ENCODE data around the gene TPST1. TPM values are rescaled to one million over a fixed set of nuclear protein-coding genes. Genes with fewer than 3 reads are reported as not detected.

The TPST1 gene
- total RNA-seq, 4 donors from 2014 or later: 1.5 to 28.3 (median 9.7) TPM

- H3K27ac ChIP-seq: no peak overlapping the region
- peaks cover 8 to 17% (median 11%) of the 10 kb centered on the region in 4 donors for H3K4me1 ChIP-seq
- H3K4me3 ChIP-seq: no peak overlapping the region
- in situ Hi-C loops (cut with MboI; ENCODE audit: low pct_ligation_motif_present in 1 of 4, low pct_unique_long_range_greater_than_20kb in 1 of 4, low sequenced_read_pairs in 3 of 4) (loop anchor here in 2 of 4 donors (25.0 kb wide), 2 partner anchors 97 to 372 kb away; no protein-coding TSS in a partner anchor), intact Hi-C loops (cut with DNase I; ENCODE audit: low total_unique reads) (no loop called here)
- no peaks in the 10 kb centered on the region for H3K9me3 ChIP-seq
- WGBS, 2 donors (ENCODE audit: low coverage in 1 of 2): 67 to 73% methylated on average over 3 to 4 of the region's 4 CpGs
- H3K27me3 ChIP-seq: no peaks in the 10 kb centered on the region
- DNase-seq: no peak
- TF ChIP-seq CTCF (IDR thresholded peaks at IDR 0.05): no peak
- no peak for TF ChIP-seq POLR2AphosphoS5 (IDR thresholded peaks at IDR 0.05)
- TF ChIP-seq POLR2A (IDR thresholded peaks at IDR 0.05): no peak
- no peak for TF ChIP-seq EP300 (IDR thresholded peaks at IDR 0.05; ENCODE audit: low read depth)
- no peaks in the 10 kb centered on the region for H3K36me3 ChIP-seq
Measured at GRCh38 chr7:66409493-66409892, 204.4 kb downstream of the TPST1 start.

Small RNA genes lying within 50 kb of the gene (small RNA-seq; reads per million reads assigned to genes)
- 0 reads per million in 4 donors for gene RNU6-313P

Other genes with a start within 250 kb of the TPST1 start
- gene GUSB, start 223.1 kb upstream of the TPST1 start, total RNA-seq: 100 to 1,000 TPM in 1 of 4 donors, 10 to 100 TPM in 3; 48.3 to 346 (median 55.3) TPM
- 100 to 1,000 TPM in 2 of 4 donors, 10 to 100 TPM in 2; 77.2 to 179 (median 129) TPM for gene ASL, start 129.5 kb upstream of the TPST1 start, total RNA-seq
- 10 to 100 TPM; 20.6 to 48.6 (median 44.1) TPM for gene CRCP, start 90.5 kb upstream of the TPST1 start, total RNA-seq